ENCODE data around the gene EPN2.
"Not testable (repeated sequence)": the region's sequence is repeated elsewhere in the genome, so short reads cannot be mapped to it uniquely, and the experiment has no call there.

EPN2 gene

GRCh38 chr17:19348081-19348650 lies 111.0 kb downstream of the EPN2 start:
- DNase-seq, result no peak

DNA sequence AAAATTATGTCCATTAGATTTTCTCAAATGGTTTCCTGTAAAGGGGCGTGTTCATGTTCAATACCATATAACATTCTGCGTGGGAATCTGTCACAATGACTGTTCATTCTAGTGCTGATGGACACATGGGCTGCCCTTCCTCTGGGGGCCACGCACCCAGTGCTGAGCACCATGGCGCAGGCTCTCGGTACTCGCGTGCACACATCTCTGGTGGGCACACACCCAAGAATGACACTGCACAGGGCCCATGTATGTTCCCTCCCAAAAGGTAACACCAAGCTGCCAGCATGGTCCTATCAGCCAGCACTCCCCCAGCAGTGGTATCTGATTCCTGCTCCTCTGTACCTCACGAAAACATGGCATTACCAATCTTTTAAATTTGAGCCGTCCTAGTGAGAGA lies 111.6 kb downstream of the EPN2 start:
- no peak for DNase-seq

- not testable (repeated sequence) for DNase-seq
Measured at GRCh38 chr17:19353401-19353800, 116.2 kb downstream of the EPN2 start.

DNA sequence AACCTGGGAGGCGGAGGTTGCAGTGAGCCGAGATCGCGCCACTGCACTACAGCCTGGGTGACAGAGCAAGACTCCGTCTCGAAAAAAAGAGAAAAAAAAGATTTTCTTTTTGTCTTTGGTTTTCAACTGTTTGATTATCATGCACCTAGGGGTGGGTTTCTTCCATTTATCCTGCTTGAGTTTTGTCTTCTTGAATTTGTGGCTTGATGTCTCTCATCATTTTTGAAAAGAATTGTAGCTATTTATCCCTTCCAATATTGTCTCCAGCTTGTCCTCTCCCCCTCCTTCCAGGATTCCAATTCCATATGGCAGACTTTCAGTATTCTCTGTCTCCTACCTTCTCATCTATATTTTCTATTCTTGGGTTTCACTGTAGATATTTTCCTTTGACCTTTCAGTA lies 117.6 kb downstream of the EPN2 start:
- DNase-seq, result no peak

DNA sequence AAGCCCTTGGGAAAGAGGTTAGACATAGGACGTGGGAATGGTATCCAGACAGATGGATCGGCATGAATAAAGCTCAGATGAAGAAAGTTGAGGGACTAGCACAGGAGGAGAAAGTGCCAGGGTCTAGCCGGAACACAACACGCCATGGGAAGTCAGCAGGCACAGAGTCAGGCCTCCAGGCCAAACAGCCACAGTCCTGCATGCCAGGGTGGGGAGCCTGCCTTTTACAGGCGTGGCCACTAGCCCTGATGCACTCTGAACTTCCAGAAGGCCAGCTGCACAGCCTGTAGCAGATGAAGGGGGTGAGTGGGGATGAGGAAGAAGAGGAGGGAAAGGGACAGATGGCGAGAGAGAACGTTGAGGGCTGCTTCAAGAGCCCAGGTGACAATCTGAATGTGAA lies 120.2 kb downstream of the EPN2 start:
- DNase-seq, result no peak

GRCh38 chr17:19357761-19358160 lies 120.6 kb downstream of the EPN2 start:
- DNase-seq, result no peak

DNA sequence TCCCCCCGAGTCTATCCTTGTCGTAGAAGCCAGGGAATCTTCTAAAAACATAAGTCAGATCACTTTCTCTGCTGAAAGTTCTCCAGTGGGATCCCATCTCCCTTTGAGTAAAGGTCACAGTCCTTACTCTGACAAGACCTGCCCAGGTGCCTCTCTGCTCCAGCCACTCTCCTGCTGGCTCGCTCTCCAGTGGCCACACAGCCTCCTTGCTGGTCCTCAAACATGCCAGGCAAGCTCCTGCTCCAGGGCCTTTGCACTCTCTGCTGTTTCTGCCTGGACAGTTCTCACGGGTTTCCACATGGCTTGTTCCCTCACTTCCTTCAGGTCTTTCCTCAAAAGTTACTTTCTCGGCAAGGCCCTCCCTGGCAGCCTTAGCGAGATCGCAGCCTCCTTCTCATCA lies 122.0 kb downstream of the EPN2 start:
- no peak for DNase-seq

DNA sequence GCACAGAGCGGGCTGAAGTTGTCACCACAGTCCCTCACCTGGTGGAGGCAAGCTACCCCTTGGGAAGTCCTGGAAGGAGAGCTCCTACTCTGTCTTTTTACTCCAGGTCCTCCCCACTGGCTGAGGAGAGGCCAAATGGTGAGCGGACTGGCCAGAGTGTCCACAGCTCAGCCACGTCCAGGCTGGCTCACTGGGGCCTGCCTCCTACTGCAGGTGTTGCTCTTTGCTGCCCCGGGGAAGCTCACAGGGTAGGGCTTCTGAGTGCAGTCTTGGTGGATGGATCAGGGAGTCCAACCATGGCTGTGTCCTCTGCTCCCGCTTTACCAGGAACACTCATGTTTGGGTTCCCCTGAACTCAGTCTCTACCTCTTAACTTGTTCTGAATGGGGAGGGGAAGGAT lies 122.7 kb downstream of the EPN2 start:
- no peak for DNase-seq

DNA sequence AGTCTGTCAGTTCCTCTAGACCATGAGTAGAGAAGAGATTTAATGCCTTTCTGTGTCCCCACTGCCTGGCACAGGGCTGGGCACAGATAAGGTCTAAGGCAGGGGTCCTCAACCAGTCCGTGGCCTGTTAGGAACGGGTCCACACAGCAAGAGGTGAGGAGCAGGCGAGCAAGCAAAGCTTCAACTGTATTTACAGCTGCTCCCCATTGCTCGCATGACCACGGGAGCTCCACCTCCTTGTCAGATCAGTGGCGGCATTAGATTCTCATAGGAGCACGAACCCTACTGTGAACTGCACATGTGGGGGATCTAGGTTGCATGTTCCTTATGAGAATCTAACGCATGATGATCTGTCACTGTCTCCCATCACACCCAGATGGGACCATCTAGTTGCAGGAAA lies 123.6 kb downstream of the EPN2 start:
- no peak for DNase-seq

DNA sequence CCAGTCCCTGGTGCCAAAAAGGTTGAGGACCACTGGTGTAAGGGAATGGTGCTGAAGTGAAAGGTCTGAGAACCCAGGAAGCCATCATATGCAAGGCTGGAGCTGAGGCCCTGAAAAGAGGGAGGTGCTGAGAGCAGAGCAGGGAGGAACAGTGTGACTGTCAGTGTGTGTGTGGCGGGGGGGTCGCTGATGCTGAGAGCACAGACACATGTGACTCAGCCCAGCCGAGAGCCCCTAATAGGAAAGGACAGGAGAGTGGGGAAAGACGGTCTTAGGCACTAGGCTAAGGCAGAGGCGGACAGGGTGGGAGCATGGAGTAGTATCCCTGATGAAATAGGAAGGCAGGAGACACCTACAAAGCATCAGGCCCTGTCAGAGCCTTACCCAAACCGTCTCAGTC lies 124.2 kb downstream of the EPN2 start:
- DNase-seq, result no peak

DNA sequence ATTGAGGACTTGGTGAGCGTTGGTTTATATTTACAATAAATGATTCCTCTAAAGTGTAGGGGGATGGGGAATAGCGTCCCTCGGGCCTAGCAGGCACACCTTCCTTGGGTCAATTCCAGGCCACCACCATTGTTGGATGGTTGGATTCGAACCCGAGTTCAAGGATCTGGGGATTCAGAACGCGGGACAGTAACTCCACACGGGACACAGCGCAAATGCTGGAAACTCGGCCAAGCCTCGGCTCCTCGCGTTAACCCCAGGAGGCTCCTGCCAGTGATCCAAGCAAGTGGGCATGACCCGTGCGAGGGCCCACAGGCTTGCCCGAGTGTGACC lies 124.7 kb downstream of the EPN2 start:
- no peak for DNase-seq

- DNase-seq, result peak; percentile 95
Measured at GRCh38 chr17:19362277-19363113, 125.3 kb downstream of the EPN2 start, which contains the start of gene B9D1. TSS of gene B9D1 (minus strand) at chr17:19362723. CDS start at chr17:19362569, 154 bp downstream.

GRCh38 chr17:19363114-19363438 lies 125.9 kb downstream of the EPN2 start:
- DNase-seq, result no peak

- DNase-seq, result no peak
Measured at GRCh38 chr17:19363460-19364035, 126.4 kb downstream of the EPN2 start.

GRCh38 chr17:19364699-19365498 lies 127.7 kb downstream of the EPN2 start:
- DNase-seq, result no peak

GRCh38 chr17:19365499-19365817 lies 128.3 kb downstream of the EPN2 start:
- no peak for DNase-seq

- DNase-seq, result no peak
Measured at GRCh38 chr17:19365833-19366636, 128.9 kb downstream of the EPN2 start.

GRCh38 chr17:19366637-19366972 lies 129.4 kb downstream of the EPN2 start:
- no peak for DNase-seq

GRCh38 chr17:19368229-19368628 lies 131.1 kb downstream of the EPN2 start:
- DNase-seq, result no peak

DNA sequence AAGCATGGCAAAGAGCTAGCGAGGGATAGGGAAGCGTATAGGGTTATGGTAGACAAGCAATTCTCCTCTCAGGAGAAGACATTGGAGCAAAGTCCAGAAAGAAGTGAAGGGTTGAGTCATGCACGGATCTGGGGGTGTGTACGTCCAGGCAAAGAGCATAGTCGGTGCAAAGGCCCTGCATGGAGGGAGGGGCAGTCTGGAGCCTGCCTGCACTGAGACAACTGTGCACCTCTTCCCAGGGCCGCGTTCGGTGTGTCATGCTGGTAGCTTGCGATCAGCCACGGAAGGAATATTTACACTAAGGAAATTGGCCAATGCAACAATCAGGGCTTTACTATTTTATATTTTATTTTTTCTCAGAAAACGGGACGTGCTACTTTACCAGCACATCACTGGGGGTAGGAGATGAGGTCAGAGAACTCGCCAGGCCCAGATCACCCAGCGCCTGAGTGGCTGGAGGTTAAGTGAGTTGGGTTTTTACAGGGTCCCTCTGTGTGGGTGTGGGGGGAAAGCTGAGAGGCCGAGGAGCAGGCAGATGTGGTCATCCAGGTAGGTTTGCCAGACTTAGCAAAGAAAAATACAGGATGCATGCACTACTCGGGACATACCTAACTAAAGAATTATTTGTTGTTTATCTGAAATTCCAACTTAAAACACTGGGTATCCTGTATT lies 132.1 kb downstream of the EPN2 start:
- DNase-seq, result no peak

DNA sequence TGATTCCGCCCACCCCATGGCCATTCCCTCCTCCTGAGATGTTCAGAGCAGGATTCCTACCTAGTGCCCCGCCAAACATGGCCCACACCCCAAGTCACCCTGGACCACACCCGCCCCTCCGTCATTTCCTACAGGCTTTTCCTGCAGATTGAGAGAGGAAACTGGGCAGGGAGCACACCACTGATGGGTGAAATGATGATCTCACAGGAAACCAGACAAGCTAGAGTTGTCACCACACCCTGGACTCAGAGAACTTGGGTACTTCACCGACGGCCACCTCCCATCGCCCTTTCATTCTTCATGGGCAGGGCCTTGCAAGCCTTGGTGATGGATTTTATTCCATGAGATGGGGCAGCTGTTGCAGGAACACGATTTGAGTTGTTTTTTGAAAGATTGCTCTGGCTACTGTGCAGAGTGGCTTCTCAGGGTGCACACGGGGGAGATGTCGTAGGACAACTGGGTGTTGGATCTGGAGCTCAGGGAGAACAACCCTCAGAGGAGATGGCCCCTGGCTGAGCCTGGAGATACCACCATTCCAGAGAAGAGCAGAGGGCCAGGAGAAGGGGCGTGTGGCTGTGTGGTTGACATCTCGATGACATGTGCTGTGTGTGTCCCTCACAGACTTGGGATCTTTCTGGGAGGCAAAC lies 132.8 kb downstream of the EPN2 start:
- no peak for DNase-seq

- no peak for DNase-seq
Measured at GRCh38 chr17:19370493-19370960, 133.4 kb downstream of the EPN2 start.
